ENCODE measurements around the gene STK17B.
A peak's percentile ranks its signal among the peaks of the same experiment; 100 is the strongest.

STK17B gene

GRCh38 chr2:196128749-196129148 is 42.6 kb downstream of the STK17B start:
- TF ChIP-seq POLR2A (IDR thresholded peaks at IDR 0.05; ENCODE audit: low read depth, low read length) (no peak), SPI1 (IDR thresholded peaks at IDR 0.05; ENCODE audit: low read depth, low read length) (no peak), POU2F2 (IDR thresholded peaks at IDR 0.05; ENCODE audit: low read depth, low read length) (no peak), TAF1 (IDR thresholded peaks at IDR 0.05; ENCODE audit: low read depth, low read length) (no peak), PAX5 (IDR thresholded peaks at IDR 0.05; ENCODE audit: insufficient read depth, low read length, severe bottlenecking) (no peak), POLR2AphosphoS5 (IDR thresholded peaks at IDR 0.05; ENCODE audit: low read depth, low read length) (no peak)
- FAIRE-seq (no peak), DNase-seq (ENCODE audit: insufficient read length, low spot score) (no peak)

- no peak for DNase-seq (ENCODE audit: insufficient read length, low spot score)
- TF ChIP-seq POLR2A (IDR thresholded peaks at IDR 0.05; ENCODE audit: low read depth, low read length), result no peak
- no peak for TF ChIP-seq TAF1 (IDR thresholded peaks at IDR 0.05; ENCODE audit: low read depth, low read length)
- no peak for TF ChIP-seq PAX5 (IDR thresholded peaks at IDR 0.05; ENCODE audit: insufficient read depth, low read length, severe bottlenecking)
- no peak for TF ChIP-seq POU2F2 (IDR thresholded peaks at IDR 0.05; ENCODE audit: low read depth, low read length)
- TF ChIP-seq POLR2AphosphoS5 (IDR thresholded peaks at IDR 0.05; ENCODE audit: low read depth, low read length), result no peak
- TF ChIP-seq SPI1 (IDR thresholded peaks at IDR 0.05; ENCODE audit: low read depth, low read length), result no peak
- FAIRE-seq, result no peak
Observed at GRCh38 chr2:196125596-196125995, 45.8 kb downstream of the STK17B start.

- DNase-seq (ENCODE audit: insufficient read length, low spot score) (no peak), FAIRE-seq (no peak)
- TF ChIP-seq POLR2A (IDR thresholded peaks at IDR 0.05; ENCODE audit: low read depth, low read length), result no peak
- no peak for TF ChIP-seq SPI1 (IDR thresholded peaks at IDR 0.05; ENCODE audit: low read depth, low read length)
- no peak for TF ChIP-seq TAF1 (IDR thresholded peaks at IDR 0.05; ENCODE audit: low read depth, low read length)
- TF ChIP-seq POLR2AphosphoS5 (IDR thresholded peaks at IDR 0.05; ENCODE audit: low read depth, low read length), result no peak
- TF ChIP-seq POU2F2 (IDR thresholded peaks at IDR 0.05; ENCODE audit: low read depth, low read length), result no peak
- no peak for TF ChIP-seq PAX5 (IDR thresholded peaks at IDR 0.05; ENCODE audit: insufficient read depth, low read length, severe bottlenecking)
Observed at GRCh38 chr2:196123679-196124373, 47.6 kb downstream of the STK17B start.

- TF ChIP-seq SPI1 (IDR thresholded peaks at IDR 0.05; ENCODE audit: low read depth, low read length), result no peak
- TF ChIP-seq POU2F2 (IDR thresholded peaks at IDR 0.05; ENCODE audit: low read depth, low read length), result no peak
- TF ChIP-seq POLR2AphosphoS5 (IDR thresholded peaks at IDR 0.05; ENCODE audit: low read depth, low read length), result no peak
- TF ChIP-seq PAX5 (IDR thresholded peaks at IDR 0.05; ENCODE audit: insufficient read depth, low read length, severe bottlenecking), result no peak
- TF ChIP-seq TAF1 (IDR thresholded peaks at IDR 0.05; ENCODE audit: low read depth, low read length), result no peak
- TF ChIP-seq POLR2A (IDR thresholded peaks at IDR 0.05; ENCODE audit: low read depth, low read length), result no peak
- FAIRE-seq (peak; percentile 64), DNase-seq (ENCODE audit: insufficient read length, low spot score) (no peak)
Observed at GRCh38 chr2:196119926-196120325, 51.5 kb downstream of the STK17B start.

GRCh38 chr2:196117214-196117705 is 54.1 kb downstream of the STK17B start:
- TF ChIP-seq SPI1 (IDR thresholded peaks at IDR 0.05; ENCODE audit: low read depth, low read length) (no peak), PAX5 (IDR thresholded peaks at IDR 0.05; ENCODE audit: insufficient read depth, low read length, severe bottlenecking) (no peak), TAF1 (IDR thresholded peaks at IDR 0.05; ENCODE audit: low read depth, low read length) (no peak), POLR2A (IDR thresholded peaks at IDR 0.05; ENCODE audit: low read depth, low read length) (no peak), POLR2AphosphoS5 (IDR thresholded peaks at IDR 0.05; ENCODE audit: low read depth, low read length) (no peak), POU2F2 (IDR thresholded peaks at IDR 0.05; ENCODE audit: low read depth, low read length) (no peak)
- DNase-seq (ENCODE audit: insufficient read length, low spot score) (no peak), FAIRE-seq (no peak)

GRCh38 chr2:196113061-196113974 is 58.1 kb downstream of the STK17B start:
- DNase-seq (ENCODE audit: insufficient read length, low spot score) (no peak), FAIRE-seq (no peak)
- TF ChIP-seq SPI1 (IDR thresholded peaks at IDR 0.05; ENCODE audit: low read depth, low read length), result no peak
- TF ChIP-seq POU2F2 (IDR thresholded peaks at IDR 0.05; ENCODE audit: low read depth, low read length), result no peak
- TF ChIP-seq POLR2A (IDR thresholded peaks at IDR 0.05; ENCODE audit: low read depth, low read length), result no peak
- no peak for TF ChIP-seq POLR2AphosphoS5 (IDR thresholded peaks at IDR 0.05; ENCODE audit: low read depth, low read length)
- no peak for TF ChIP-seq PAX5 (IDR thresholded peaks at IDR 0.05; ENCODE audit: insufficient read depth, low read length, severe bottlenecking)
- TF ChIP-seq TAF1 (IDR thresholded peaks at IDR 0.05; ENCODE audit: low read depth, low read length), result no peak

GRCh38 chr2:196112418-196113034 is 58.9 kb downstream of the STK17B start:
- TF ChIP-seq POLR2A (IDR thresholded peaks at IDR 0.05; ENCODE audit: low read depth, low read length) (no peak), PAX5 (IDR thresholded peaks at IDR 0.05; ENCODE audit: insufficient read depth, low read length, severe bottlenecking) (no peak), POLR2AphosphoS5 (IDR thresholded peaks at IDR 0.05; ENCODE audit: low read depth, low read length) (no peak), SPI1 (IDR thresholded peaks at IDR 0.05; ENCODE audit: low read depth, low read length) (no peak), TAF1 (IDR thresholded peaks at IDR 0.05; ENCODE audit: low read depth, low read length) (no peak), POU2F2 (IDR thresholded peaks at IDR 0.05; ENCODE audit: low read depth, low read length) (no peak)
- FAIRE-seq, result peak; percentile 63
- DNase-seq (ENCODE audit: insufficient read length, low spot score), result no peak

- FAIRE-seq (peak; percentile 75), DNase-seq (ENCODE audit: insufficient read length, low spot score) (no peak)
- TF ChIP-seq POLR2AphosphoS5 (IDR thresholded peaks at IDR 0.05; ENCODE audit: low read depth, low read length) (no peak), POU2F2 (IDR thresholded peaks at IDR 0.05; ENCODE audit: low read depth, low read length) (no peak), SPI1 (IDR thresholded peaks at IDR 0.05; ENCODE audit: low read depth, low read length) (no peak), POLR2A (IDR thresholded peaks at IDR 0.05; ENCODE audit: low read depth, low read length) (no peak), PAX5 (IDR thresholded peaks at IDR 0.05; ENCODE audit: insufficient read depth, low read length, severe bottlenecking) (no peak), TAF1 (IDR thresholded peaks at IDR 0.05; ENCODE audit: low read depth, low read length) (no peak)
Observed at GRCh38 chr2:196108604-196109003, 62.8 kb downstream of the STK17B start.
